ENCODE data around the gene LHFPL4.
"Not testable (repeated sequence)": the region's sequence is repeated elsewhere in the genome, so short reads cannot be mapped to it uniquely, and the experiment has no call there.

LHFPL4 gene

GRCh38 chr3:9553021-9553947 lies at the start of gene LHFPL4:
Gene LHFPL4 (minus strand): TSS chr3:9553822. CDS start chr3:9552679, 1,143 bp downstream.
- DNase-seq (ENCODE audit: low read depth in 2 of 2): no peak

- no peak for DNase-seq (ENCODE audit: low read depth in 2 of 2)
Measured at GRCh38 chr3:9602620-9603019, 49.0 kb upstream of the LHFPL4 start.

- DNase-seq (ENCODE audit: low read depth in 2 of 2): not testable (repeated sequence)
Measured at GRCh38 chr3:9601006-9601581, 47.5 kb upstream of the LHFPL4 start.

GRCh38 chr3:9600597-9600996 lies 47.0 kb upstream of the LHFPL4 start:
- peak; percentile 5 for DNase-seq (ENCODE audit: low read depth in 2 of 2)

GRCh38 chr3:9598783-9599387 lies 45.3 kb upstream of the LHFPL4 start:
- DNase-seq (ENCODE audit: low read depth in 2 of 2): no peak

GRCh38 chr3:9595877-9596276 lies 42.3 kb upstream of the LHFPL4 start:
- no peak for DNase-seq (ENCODE audit: low read depth in 2 of 2)

GRCh38 chr3:9591781-9592180 lies 38.2 kb upstream of the LHFPL4 start:
- DNase-seq (ENCODE audit: low read depth in 2 of 2): not testable (repeated sequence)

- no peak for DNase-seq (ENCODE audit: low read depth in 2 of 2)
Measured at GRCh38 chr3:9590282-9590791, 36.7 kb upstream of the LHFPL4 start.

- DNase-seq (ENCODE audit: low read depth in 2 of 2): no peak
Measured at GRCh38 chr3:9583792-9584191, 30.2 kb upstream of the LHFPL4 start.

GRCh38 chr3:9583371-9583770 lies 29.7 kb upstream of the LHFPL4 start:
- no peak for DNase-seq (ENCODE audit: low read depth in 2 of 2)

- DNase-seq (ENCODE audit: low read depth in 2 of 2): no peak
Measured at GRCh38 chr3:9582332-9582731, 28.7 kb upstream of the LHFPL4 start.

- no peak for DNase-seq (ENCODE audit: low read depth in 2 of 2)
Measured at GRCh38 chr3:9581742-9582141, 28.1 kb upstream of the LHFPL4 start.

- no peak for DNase-seq (ENCODE audit: low read depth in 2 of 2)
Measured at GRCh38 chr3:9569054-9569453, 15.4 kb upstream of the LHFPL4 start.

- no peak for DNase-seq (ENCODE audit: low read depth in 2 of 2)
Measured at GRCh38 chr3:9565316-9565715, 11.7 kb upstream of the LHFPL4 start.

GRCh38 chr3:9563851-9564250 lies 10.2 kb upstream of the LHFPL4 start:
- no peak for DNase-seq (ENCODE audit: low read depth in 2 of 2)

- DNase-seq (ENCODE audit: low read depth in 2 of 2): not testable (repeated sequence)
Measured at GRCh38 chr3:9560056-9560455, 6.4 kb upstream of the LHFPL4 start.

GRCh38 chr3:9553948-9554513 lies 409 bp upstream of the LHFPL4 start:
- no peak for DNase-seq (ENCODE audit: low read depth in 2 of 2)

- DNase-seq (ENCODE audit: low read depth in 2 of 2): peak; percentile 7 to 10
Measured at GRCh38 chr3:9552252-9552999, 1.2 kb downstream of the LHFPL4 start.

GRCh38 chr3:9550999-9551398 lies 2.6 kb downstream of the LHFPL4 start:
- DNase-seq (ENCODE audit: low read depth in 2 of 2): no peak

- no peak for DNase-seq (ENCODE audit: low read depth in 2 of 2)
Measured at GRCh38 chr3:9549600-9549999, 4.0 kb downstream of the LHFPL4 start.

- no peak for DNase-seq (ENCODE audit: low read depth in 2 of 2)
Measured at GRCh38 chr3:9548991-9549390, 4.6 kb downstream of the LHFPL4 start.
